ENCODE measurements around the gene RPS21. TPM values are rescaled to one million over a fixed set of nuclear protein-coding genes. Genes with fewer than 3 reads are reported as not detected.
A peak's percentile ranks its signal among the peaks of the same experiment; 100 is the strongest.

RPS21 gene
- total RNA-seq, 4 donors from 2014 or later: 1,371 to 3,195 (median 1,826) TPM

DNA sequence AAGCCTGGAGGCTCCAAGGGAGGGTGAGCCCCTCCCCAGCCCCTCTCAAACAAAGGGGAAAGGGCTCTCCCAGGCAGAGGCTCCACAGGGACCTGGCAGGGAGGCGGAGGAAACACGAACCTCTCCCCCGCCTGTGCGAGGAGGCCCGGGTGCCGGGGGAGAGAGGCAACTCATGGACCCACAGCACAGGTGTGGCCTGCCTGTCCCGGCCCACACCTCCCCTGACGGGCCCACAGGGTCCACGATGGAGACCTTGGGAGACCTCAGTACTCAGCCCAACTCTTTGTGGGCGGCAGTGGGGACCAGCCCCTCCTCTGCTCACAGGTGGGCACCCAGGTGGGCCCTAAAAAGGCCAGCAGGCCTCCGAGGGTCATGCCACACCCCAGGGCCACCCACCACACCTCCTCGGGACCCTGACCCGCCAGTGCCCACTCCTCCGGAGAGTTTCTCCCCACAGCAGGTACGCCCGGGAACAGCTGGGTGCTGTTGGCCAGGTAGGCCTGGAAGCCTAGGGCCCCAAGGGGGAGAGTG is 32.0 kb upstream of the RPS21 start:
- Histone ChIP-seq H3K36me3 (peaks cover 0 to 21% (median 0%) of the 10 kb centered on the region in 3 donors), H3K9me3 (no peaks in the 10 kb centered on the region), H3K27ac (peak overlapping the region; percentile 83 to 96 (median 86)), H3K27me3 (no peaks in the 10 kb centered on the region), H3K4me1 (peaks cover 0 to 75% (median 57%) of the 10 kb centered on the region in 4 donors), H3K4me3 (peak overlapping the region in 1 of 4 donors; percentile 14)
- whole genome bisulfite sequencing, 2 donors: 59 to 75% methylated on average over 9 to 12 of the region's 16 CpGs
- TF ChIP-seq POLR2A (IDR thresholded peaks at IDR 0.05) (no peak), EP300 (IDR thresholded peaks at IDR 0.05) (no peak)
- TF ChIP-seq, protein P1, sequence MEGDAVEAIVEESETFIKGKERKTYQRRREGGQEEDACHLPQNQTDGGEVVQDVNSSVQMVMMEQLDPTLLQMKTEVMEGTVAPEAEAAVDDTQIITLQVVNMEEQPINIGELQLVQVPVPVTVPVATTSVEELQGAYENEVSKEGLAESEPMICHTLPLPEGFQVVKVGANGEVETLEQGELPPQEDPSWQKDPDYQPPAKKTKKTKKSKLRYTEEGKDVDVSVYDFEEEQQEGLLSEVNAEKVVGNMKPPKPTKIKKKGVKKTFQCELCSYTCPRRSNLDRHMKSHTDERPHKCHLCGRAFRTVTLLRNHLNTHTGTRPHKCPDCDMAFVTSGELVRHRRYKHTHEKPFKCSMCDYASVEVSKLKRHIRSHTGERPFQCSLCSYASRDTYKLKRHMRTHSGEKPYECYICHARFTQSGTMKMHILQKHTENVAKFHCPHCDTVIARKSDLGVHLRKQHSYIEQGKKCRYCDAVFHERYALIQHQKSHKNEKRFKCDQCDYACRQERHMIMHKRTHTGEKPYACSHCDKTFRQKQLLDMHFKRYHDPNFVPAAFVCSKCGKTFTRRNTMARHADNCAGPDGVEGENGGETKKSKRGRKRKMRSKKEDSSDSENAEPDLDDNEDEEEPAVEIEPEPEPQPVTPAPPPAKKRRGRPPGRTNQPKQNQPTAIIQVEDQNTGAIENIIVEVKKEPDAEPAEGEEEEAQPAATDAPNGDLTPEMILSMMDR (IDR thresholded peaks at IDR 0.05): no peak
- DNase-seq (ENCODE audit: low spot score in 2 of 2): no peak

DNA sequence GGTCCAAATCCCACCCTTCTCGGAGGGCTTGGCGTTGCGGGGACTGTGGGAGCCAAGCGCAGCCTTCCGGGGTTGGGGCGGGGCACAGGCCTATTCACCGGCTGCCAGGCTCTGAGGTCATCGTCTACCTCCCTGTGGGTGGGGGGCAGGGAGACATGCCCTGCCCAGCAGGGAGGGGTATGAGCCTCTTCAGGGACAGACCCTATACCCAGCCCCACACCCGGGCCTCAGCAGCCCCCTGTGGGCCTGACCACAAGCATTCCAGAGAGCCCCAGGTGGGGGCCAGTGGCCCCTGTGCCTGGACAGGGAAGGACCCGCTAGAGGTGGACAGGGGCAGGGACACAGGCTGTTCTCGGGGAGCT is 31.4 kb upstream of the RPS21 start:
- TF ChIP-seq, protein P1 (IDR thresholded peaks at IDR 0.05): no peak
- TF ChIP-seq EP300 (IDR thresholded peaks at IDR 0.05) (no peak), POLR2A (IDR thresholded peaks at IDR 0.05) (no peak)
- no peaks in the 10 kb centered on the region for H3K9me3 ChIP-seq
- H3K4me1 ChIP-seq: peaks cover 0 to 78% (median 59%) of the 10 kb centered on the region in 4 donors
- H3K36me3 ChIP-seq: peaks cover 0 to 15% (median 0%) of the 10 kb centered on the region in 3 donors
- peak overlapping the region; percentile 83 to 96 (median 86) for H3K27ac ChIP-seq
- 20 to 21% methylated on average over 4 to 7 of the region's 11 CpGs for WGBS, 2 donors
- peak overlapping the region in 1 of 4 donors; percentile 14 for H3K4me3 ChIP-seq
- H3K27me3 ChIP-seq: no peaks in the 10 kb centered on the region
- no peak for DNase-seq (ENCODE audit: low spot score in 2 of 2)

DNA sequence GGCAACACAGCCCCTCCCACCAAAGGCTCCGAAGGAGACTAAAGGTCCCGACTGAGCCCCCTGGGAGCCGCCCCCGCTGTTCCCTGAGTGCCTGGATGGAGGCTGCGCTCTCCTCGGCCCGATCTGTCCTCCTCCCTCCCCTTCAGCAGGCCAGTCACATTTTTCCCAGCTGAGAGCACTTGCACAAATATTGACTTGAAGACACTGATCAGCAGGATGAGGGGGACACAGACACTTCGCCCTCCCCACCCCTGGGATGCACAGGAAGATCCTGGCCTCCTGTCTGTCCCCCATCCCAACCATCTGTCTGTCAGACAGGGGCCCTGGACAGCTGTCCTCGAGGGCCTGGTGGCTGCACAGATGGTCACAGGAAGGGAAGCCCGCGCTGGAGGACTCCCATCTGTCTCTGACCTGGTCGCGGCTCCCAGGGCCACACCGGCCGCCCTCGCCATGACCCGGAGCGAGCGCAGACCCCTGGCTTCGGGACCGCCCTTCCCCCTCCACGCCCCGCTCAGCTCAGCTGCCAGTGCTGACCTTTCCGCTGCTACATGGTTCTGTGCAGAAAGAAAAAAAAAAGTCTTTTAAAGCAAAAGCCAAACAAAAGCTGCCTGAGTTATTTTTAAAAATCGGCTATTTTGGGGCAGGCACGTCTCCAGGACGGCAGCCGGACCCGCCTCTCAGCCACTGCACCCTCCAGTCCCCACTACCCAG is 30.9 kb upstream of the RPS21 start:
- peak overlapping the region; percentile 83 to 96 (median 86) for H3K27ac ChIP-seq
- no peaks in the 10 kb centered on the region for H3K27me3 ChIP-seq
- H3K9me3 ChIP-seq: no peaks in the 10 kb centered on the region
- 17 to 23% methylated on average over 28 of the region's 29 CpGs for WGBS, 2 donors
- TF ChIP-seq, protein P1 (IDR thresholded peaks at IDR 0.05): no peak
- TF ChIP-seq EP300 (IDR thresholded peaks at IDR 0.05): peak in 1 of 2 donors; percentile 35
- no peak for TF ChIP-seq POLR2A (IDR thresholded peaks at IDR 0.05)
- H3K36me3 ChIP-seq: peaks cover 0 to 9% (median 0%) of the 10 kb centered on the region in 3 donors
- DNase-seq (ENCODE audit: low spot score in 2 of 2): no peak
- H3K4me1 ChIP-seq: peaks cover 0 to 84% (median 64%) of the 10 kb centered on the region in 4 donors
- H3K4me3 ChIP-seq: peak overlapping the region in 2 of 4 donors; percentile 5 to 20

DNA sequence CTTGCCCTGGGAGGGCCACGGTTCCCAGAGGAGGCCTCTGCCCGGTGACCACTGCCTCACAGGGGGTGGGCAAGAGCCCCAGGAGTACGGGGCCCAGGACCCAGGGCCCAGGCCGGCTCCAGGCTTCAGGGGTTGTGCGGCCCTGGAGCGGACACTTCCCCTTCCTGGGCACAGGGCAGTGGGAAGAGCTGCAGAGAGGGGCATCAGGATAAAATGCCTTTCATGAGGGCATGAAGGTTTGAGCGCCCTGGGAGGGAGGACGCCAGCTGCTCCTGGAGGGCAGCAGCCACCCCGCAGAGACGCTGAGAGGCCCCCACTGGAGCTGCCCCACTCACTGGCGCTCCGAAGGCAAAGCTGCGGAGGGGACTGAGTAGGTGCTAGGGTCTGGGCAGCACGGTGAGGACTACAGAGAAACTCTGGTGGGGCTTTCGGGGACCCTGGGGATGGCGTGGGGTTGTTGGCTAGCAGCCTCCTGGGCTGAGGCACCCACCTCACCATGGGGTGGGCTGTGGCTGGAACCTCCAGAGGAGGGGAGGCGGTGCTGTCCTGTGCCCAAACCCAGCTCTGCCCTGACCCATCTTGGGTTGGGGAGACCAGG is 30.2 kb upstream of the RPS21 start:
- Histone ChIP-seq H3K9me3 (no peaks in the 10 kb centered on the region), H3K4me1 (peaks cover 0 to 90% (median 70%) of the 10 kb centered on the region in 4 donors), H3K36me3 (peaks cover 0 to 3% (median 0%) of the 10 kb centered on the region in 3 donors), H3K4me3 (peak overlapping the region in 2 of 4 donors; percentile 1 to 20), H3K27ac (peak overlapping the region; percentile 83 to 96 (median 86)), H3K27me3 (no peaks in the 10 kb centered on the region)
- TF ChIP-seq POLR2A (IDR thresholded peaks at IDR 0.05) (no peak), EP300 (IDR thresholded peaks at IDR 0.05) (no peak)
- TF ChIP-seq, protein P1 (IDR thresholded peaks at IDR 0.05): no peak
- WGBS, 2 donors: 33 to 39% methylated on average over 15 to 16 of the region's 17 CpGs
- DNase-seq (ENCODE audit: low spot score in 2 of 2): no peak
